A673 (cell line): Measurements from ENCODE around the gene DHX38.

Source experiments
- CTCF ChIP-seq: fragments of 300-800, 200-600 bp; sonication (generic); conservative IDR thresholded peaks from 2 replicates; pipeline ENCODE4 v1.5.1; 2017; ENCODE audit warnings: low read depth, mild to moderate bottlenecking, antibody characterized with exemption, low read length, moderate library complexity, mixed read lengths
- EZH2 ChIP-seq: fragments of 200-600 bp; sonication (generic); IDR thresholded peaks from 2 replicates; pipeline ENCODE4 v1.6.1; 2017; ENCODE audit warnings: borderline replicate concordance, low read depth, mild to moderate bottlenecking, mixed read lengths, antibody characterized with exemption, low read length; ENCODE audit not compliant: poor library complexity, severe bottlenecking

- TF ChIP-seq CTCF: no peak
- no peak for TF ChIP-seq EZH2
These were observed 37.4 kb downstream of the DHX38 start for GRCh38 chr16:72131036-72131435.
